NCI-H69 (cell line): ENCODE data around the gene KDM6A.
"Not testable (repeated sequence)": the region's sequence is repeated elsewhere in the genome, so short reads cannot be mapped to it uniquely, and the experiment has no call there.

Source experiments
- DNase-seq: peaks from one replicate; lab custom pipeline; 2025; lab: John Stamatoyannopoulos, UW

Gene KDM6A

DNA sequence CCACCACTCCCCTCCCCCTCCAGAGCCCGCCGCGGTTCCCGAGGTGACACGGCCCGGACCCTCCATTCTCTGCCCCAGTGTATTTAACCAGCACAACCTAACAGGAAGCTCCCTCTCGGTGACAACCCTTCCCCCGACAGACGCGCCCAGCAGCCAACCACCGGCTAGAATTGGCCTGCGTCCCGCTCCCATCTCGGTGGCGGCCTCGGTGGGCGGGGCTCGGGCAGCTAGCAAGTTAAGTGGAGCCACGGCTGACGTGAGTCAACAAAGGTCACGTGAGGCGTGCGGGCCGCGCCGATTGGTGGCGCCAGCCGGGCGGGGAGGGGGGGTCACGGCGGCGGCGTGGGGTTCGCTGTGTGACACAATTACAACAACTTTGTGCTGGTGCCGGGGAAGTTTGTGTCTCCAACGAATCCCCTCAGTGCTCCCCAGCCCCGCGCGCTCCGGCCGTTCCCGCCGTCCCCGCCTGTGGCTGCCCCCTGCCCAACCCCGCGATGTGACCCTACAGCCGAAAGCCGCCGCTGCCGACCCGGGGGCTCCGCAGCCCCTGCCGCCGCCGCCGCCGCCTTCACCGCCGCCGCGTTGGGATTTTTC, at the start of gene KDM6A:
TSS of gene KDM6A (plus strand) at position 368 of the 594 bp plus-strand sequence. CDS start 364 bp downstream, outside the sequence.
- peak; percentile 97 for DNase-seq

DNA sequence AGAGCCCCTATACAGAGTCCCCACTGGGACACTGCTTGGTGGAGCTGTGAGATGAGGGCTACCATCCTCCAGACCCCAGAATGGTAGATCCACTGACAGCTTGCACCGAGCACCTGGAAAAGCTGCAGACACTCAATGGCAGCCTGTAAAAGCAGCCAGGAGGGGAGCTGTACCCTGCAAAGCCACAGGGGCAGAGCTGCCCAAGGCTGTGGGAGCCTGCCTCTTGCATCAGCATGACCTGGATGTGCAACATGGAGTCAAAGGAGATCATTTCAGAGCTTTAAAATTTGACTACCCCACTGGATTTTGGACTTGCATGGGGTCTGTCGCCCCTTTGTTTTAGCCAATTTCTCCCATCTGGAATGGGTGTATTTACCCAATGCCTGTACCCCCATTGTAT, 49.8 kb upstream of the KDM6A start:
- not testable (repeated sequence) for DNase-seq

DNA sequence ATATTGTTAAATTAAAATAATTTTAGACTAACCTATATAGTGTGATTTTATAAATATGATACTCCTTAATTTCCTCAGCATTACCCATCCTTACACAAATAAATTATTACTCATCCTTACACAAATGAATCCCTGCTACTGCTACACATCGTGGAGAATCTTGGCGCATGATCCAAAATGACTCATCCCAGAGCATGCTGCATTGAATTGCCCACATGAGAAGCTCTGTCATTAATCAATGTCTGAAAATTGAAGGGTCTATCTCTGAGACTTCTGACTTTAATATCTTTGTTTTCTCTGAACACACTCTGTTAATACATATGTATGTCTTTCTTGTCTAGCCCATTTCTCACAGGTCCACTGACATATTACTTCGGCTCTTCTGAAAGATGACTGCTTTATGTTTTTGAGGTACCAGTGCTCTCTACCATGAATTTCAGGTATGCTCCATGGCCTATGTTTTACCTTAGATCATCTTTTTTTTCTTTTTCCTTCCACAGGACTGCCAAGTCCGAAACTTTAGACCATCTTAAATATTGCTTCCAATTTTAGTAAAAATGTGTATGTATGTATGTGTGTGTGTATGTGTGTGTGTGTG, 44.9 kb upstream of the KDM6A start:
- peak; percentile 37 for DNase-seq

DNA sequence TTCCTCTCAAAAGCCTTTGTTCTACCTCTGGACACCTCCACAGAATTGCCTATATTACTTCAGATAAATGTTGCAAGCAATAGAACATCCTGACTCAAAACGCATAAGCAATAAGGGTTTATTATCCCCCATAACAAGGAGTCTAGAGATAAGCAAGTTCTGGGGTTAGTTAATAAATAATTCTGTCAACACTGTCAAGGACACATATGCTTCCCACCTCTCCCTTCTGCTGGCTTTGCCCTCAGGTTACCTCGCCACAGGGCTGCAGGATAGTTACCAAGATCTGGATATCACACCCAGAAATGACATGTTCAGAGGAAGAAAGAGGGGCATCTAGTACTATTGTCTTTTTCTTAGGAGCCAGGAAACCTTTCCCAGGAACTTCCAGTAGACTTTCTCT, 43.2 kb upstream of the KDM6A start:
- DNase-seq: no peak

DNA sequence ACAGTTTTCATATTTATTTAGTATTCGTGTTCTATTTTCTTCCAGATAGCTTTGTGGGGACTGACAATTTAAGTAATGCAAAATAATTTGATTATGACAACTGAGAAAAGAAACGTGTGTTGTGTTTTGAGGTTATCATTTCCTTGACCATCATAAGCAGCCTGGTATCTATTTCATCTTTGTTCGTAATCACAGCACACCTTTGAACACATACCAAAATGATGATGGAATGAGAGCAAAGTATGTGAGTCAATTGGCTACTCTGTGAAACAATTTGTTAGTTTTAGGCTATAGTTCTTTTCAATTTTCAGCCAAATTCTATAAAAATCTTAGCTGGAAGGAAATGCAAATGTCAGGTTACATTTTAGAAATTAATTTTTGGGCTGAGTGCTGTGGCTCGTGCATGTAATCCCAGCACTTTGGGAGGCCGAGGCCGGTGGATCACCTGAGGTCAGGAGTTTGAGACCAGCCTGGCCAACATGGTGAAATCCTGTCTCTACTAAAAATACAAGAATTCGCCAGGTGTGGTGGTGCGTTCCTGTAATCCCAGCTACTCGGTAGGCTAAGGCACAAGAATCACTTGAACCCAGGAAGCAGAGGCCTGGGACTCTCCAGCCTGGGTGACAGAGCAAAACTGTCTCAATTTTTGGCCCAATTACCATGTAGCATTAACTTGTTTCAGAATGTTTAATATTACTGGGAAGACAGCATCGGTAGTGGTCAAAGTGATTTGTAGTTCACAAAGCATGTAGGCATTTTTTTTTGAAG, 30.3 kb upstream of the KDM6A start:
- no peak for DNase-seq

DNA sequence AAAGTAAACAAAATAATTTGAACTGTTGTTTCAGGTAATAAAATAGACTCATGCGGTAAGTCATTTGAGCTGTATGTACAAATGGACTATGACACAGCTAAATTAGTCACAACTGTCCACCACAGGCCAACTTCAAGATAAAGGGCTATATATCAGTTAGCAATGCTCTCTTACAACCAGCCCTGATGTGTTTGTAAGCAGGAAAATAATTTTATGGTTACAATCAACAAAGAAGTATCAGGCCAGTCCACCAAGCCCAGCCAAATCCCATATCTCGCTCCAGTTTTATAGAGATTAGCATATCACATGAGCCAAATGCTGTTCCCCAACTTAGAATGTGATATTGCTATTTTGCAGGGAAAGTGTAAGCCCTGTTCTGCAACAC, 29.7 kb upstream of the KDM6A start:
- DNase-seq: no peak

DNA sequence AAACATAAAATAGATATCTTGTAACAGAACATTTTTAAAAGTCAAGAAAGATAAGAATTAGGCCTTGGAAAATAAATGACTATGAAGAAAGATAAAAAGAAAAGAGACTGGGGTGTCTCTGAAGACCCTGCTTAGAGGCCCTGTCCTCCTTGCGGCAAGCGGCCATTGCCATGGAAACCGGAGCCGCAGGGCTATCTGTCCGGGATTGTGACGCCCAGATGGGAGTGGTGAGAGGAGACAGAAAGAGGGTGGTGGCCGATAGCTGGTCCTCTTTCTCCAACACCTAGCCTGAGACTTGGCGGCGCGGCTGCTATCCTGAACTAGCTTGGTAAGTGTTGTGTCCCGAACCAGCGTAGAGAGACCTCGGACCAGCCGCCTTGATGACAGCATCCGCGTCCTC, 29.2 kb upstream of the KDM6A start, which contains the start of gene DUSP21:
TSS of gene DUSP21 (plus strand) at position 269 of the 400 bp plus-strand sequence. CDS start at position 381, 112 bp downstream.
- no peak for DNase-seq

DNA sequence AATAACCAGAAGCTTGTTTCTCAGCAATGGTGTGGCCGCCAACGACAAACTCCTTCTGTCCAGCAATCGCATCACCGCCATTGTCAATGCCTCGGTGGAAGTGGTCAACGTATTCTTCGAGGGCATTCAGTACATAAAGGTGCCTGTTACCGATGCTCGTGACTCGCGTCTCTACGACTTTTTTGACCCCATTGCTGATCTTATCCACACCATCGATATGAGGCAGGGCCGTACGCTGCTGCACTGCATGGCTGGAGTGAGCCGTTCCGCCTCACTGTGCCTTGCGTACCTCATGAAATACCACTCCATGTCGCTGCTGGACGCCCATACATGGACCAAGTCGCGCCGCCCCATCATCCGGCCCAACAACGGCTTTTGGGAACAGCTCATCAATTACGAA, 28.8 kb upstream of the KDM6A start:
- no peak for DNase-seq

DNA sequence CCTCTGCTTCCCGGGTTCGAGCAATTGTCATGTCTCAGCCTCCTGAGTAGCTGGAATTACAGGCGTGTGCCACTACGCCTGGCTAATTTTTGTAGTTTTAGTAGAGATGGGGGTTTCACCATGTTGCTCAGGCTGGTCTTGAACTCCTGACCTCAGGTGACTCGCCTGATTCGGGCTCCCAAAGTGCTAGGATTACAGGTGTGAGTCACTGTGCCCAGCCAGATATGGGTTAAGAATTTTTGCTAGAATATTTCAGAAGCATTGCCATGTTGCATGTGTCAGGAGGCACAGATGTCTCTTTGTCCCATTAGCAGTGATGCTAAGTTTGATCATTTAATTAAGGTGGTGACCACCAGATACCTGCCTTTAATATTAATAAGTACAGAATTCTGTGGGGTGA, 22.1 kb upstream of the KDM6A start:
- DNase-seq: not testable (repeated sequence)

DNA sequence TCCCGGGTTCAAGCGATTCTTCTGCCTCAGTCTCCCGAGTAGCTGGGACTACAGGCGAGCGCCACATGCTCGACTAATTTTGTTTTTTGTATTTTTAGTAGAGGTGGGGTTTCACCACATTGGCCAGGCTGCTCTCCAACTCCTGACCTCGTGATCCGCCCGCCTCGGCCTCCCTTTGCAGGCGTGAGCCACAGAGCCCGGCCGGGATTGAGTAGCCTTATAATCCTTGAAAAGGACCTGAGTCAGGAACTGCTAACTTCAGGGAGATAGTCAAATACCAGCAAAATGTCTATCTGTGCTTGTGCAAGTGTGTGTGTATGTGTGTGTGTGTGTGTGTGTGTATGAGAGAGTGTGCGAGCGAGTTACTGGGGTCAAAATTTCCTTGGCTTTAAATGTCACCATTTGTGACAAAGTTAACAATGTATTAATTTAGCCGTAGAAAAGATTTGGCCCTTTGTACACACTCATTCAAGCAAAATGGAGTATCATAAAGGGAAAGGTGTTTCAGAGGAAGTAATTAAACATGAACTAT, 1.8 kb upstream of the KDM6A start:
- DNase-seq: no peak

DNA sequence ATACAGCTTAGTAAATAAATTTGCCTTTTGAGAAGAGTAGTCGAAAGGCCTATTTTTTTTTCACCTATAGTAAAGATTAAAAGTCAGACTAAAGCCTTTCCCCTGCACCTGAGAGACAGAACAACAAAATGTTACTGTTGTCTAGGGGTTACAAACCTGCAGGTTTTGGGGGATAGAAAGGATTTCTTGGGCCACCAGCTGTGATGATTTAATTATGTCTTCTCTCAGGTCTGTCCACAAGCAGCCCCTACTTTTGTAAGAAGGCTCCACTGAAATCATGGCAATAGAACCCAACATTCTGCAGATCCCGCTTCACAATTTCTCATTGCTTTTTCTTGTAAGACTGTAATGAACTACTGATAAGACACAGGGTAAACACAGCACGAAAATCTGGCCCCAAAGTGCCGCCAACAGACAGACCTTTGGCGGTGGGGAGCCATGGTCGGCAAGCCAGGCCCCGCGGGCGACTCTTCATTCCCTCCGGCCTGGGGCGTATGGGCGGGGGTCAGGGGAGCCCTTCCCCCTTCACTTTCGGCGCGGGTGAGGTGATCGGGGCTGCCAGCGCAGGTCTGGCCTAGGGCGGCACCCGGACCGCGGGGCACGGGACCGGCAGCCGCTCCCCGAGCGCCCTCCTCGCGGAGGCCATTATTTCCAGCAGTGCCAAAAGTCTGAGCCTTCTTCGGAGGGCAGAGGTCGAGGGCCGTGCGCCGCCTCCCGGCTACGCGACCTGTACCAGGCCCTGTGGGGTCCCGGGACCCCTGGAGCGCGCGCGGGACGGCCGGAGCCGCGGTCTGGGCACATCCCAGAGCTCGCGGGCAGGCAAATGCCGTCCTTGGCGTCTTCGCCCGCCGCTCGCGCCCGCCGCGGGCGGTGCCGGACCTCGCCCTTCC, 812 bp upstream of the KDM6A start:
- DNase-seq: peak; percentile 75

DNA sequence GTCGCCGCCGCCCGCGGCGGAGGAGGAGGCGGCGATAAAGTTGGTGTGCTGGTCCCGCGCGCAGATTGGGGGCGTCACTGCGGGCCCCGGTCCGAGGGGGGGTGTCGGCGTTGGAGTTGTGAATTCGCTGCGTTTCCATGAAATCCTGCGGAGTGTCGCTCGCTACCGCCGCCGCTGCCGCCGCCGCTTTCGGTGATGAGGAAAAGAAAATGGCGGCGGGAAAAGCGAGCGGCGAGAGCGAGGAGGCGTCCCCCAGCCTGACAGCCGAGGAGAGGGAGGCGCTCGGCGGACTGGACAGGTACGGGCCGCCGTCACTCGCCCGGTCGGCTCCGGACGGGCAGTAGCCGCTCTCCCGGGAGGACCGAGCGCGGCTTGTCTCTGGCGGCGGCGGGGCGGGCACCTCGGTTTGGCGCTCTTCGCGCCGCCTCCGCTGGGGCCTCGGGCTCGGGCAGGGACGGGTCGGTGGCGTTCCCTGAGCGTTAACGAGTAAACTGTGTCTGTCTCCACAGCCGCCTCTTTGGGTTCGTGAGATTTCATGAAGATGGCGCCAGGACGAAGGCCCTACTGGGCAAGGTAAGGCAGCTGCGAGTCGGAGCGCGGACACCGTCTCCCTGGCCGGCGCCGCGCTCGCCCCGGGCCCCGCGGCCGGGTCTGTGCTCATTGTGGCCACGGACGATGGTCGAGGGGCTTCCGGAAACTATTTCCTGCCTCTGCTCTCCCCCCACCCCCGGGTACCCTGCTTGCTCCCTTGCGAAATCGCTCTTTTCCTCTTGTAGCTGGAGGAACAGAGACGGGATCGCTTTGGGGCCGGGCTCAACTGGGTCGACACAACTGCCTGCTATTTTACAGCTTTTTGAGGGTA, 658 bp downstream of the KDM6A start:
- peak; percentile 51 for DNase-seq

DNA sequence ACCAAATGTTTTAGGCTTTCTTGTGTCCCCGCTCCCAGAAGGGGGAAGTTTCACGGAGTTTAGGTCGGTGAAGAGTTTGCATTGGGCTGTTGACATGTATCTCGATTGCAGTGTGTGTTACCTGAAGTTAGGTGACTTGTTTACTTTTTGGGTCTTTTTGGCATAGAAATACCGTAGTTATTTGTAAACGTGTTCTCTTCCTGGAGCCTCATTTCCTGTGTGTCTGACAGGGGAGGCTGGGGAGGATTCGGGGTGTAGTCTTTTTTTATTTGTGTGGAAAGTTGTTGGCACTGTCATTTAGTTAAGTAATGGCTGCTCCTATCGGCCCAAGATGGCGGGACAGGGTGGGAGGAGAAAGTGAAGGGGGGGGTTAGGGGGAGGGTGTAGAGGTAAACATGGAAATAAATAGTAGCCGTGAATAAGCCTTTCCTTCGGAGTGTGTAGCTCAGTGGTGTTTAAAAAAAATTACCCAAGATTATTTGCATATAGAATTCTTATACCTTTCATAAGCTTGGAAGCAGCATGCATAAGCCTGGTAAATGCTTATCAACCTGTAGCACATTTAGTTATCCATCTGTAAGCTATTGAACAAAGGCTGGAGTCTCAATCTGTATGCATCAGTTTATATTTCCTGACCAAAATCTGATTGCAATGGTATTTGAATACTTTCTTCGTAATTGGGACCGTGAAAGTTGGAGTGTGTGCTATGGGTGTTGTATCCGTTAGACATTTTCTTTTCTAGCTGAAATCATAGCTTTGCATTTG, 1.6 kb downstream of the KDM6A start:
- DNase-seq: peak; percentile 57

DNA sequence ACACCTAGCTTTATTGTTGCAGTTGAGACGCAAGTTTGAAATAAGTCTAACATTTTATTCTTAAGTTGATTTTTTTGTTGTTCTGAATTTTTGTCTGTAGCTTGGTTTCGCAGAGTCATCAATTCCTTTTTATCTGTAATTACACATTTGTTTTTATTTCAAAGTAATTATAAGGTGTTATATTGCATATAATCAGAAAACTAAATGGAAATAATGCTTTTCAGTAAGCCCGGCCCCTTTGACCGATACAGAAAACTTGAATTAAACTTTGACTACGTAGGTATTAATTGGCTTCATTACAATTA, 2.1 kb downstream of the KDM6A start:
- DNase-seq: no peak

DNA sequence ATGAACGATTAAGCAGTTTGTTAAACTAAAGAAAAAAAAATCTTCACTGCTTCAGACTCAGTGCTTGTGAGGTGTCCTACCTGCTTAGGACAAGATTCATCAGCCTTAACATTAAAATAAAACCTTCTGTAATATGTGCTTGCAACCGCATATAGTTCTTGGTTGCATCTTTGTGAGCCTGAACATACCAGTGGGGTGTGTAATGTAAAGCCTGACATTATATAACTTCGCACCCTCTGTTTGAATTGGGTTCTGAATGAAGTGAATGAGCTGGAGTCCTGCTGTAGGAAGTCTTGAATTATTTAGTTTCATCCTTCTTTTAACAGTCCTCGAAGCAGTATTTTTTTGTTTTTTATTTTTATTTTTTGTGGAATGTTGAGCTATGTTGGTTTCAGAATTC, 3.1 kb downstream of the KDM6A start:
- DNase-seq: no peak

DNA sequence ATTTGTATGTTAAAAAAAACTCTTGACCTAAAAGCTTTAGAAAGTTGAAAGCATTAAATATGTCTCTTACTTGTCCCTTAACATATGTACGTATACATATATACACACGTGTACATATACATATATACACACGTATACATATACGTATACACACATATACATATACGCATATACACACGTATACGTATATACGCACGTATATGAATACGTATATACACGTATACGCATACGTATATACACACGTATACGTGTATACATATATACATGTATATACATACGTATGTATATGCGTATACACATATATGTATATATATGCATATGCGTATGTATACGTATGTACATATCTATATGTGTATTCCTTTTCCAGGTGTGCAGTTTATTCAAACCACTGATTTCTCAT, 3.8 kb downstream of the KDM6A start:
- no peak for DNase-seq

DNA sequence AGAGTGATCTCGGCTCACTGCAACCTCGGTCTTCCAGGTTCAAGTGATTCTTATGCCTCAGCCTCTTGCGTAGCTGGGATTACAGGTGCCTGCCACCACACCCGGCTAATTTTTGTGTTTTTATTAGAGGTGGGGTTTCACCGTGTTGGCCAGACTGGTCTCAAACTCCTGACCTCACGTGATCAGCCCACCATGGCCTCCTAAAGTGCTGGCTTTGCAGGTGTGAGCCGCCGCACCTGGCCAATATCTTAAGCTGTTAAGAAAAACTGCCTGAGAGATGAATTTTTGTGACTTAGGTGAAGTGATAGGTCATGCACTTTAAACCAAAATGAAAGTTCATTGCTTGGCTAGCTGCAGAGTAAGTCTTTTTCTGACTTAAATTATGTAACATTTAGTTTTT, 5.8 kb downstream of the KDM6A start:
- no peak for DNase-seq

DNA sequence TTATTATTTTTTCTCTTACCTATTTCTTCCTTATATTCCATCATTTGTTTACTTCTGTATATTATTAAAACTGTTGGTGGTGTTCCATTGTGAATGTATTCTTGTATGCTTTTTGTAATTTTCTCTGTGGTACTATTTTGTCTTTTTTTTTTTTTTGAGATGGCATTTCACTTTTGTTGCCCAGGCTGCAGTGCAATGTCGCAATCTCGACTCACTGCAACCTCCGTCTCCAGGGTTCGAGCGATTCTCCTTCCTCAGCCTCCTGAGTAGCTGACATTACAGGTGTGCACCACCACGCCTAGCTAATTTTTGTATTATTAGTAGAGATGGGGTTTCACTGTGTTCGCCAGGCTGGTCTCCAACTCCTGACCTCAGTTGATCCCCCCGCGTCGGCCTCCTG, 8.6 kb downstream of the KDM6A start:
- DNase-seq: no peak

DNA sequence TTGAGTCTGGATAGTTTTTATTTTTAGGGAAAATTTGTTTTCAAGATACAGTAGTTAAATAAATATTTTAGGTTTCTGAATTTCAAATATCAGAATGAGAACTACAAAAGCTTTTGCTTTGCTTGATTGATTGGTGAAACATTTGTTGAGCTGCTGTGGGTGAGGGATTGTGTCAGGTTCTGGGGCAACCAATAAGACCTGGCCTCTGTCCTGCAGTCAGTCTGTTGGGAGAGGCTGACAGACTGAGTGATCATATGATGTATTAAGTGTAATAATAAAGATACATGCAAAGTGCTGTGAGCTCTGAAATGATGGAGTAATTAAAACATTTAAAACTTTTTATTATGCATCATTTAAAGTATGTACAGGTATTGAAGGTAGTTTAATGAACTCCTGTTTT, 9.6 kb downstream of the KDM6A start:
- DNase-seq: no peak

DNA sequence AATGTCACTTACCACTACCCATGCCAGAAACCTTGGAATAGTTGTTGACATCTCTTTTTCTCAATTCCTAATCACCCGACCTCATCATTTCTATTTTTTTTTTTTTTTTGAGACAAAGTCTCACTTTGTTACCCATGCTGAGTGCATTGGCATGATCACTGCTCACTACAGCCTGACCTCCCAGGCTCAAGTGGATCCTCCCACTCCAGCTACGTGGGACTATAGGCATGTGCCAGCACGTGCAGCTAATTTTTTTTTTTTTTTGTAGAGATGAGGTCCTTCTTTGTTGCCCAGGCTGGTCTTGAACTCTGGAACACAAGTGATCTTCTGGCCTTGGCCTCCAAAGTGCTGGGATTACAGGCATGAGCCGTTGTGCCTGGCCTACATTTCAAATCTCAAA, 12.0 kb downstream of the KDM6A start:
- DNase-seq: no peak

DNA sequence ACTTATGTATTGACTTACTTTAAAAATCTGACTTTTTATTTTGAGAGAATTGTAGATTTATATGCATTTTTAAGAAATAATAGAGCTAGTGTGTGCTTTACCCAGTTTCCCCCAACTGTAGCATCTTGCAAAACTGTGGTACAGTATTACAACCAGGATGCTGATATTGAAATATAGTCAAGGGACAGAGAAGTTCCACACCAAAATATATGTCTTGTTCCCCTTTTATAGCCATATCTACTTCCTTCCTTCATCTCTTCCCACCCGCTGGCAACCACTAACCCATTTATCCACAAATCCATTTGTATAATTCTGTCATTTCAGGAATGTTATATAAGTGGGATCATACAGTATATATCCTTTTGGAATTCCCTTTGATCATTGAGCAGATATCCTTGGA, 16.8 kb downstream of the KDM6A start:
- DNase-seq: no peak
